ENCODE measurements around the gene WWOX. TPM values are rescaled to one million over a fixed set of nuclear protein-coding genes. Genes with fewer than 3 reads are reported as not detected.
A peak's percentile ranks its signal among the peaks of the same experiment; 100 is the strongest.

The WWOX gene
- total and polyA plus RNA-seq, 2 experiments from 2014 or later: 17.0 to 39.8 TPM

DNA sequence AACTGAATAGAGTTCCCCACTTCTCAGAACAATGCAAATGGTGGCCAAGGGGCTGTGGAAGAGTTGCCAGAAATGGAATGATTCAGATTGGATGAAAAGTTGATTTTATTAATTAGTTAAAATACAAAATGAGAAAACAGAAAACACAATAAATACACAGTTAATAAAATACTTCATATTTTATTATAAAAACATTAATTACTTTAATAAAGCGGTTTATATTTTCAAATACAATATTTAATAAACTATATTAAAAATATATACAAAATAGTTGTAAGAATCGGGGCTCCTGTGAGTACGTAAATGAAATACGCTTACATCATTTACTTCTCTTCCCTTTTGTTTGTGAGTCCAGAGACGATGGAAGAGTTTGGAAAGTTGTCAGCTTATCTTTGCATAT lies 507.6 kb downstream of the WWOX start:
- TF ChIP-seq, protein P1, sequence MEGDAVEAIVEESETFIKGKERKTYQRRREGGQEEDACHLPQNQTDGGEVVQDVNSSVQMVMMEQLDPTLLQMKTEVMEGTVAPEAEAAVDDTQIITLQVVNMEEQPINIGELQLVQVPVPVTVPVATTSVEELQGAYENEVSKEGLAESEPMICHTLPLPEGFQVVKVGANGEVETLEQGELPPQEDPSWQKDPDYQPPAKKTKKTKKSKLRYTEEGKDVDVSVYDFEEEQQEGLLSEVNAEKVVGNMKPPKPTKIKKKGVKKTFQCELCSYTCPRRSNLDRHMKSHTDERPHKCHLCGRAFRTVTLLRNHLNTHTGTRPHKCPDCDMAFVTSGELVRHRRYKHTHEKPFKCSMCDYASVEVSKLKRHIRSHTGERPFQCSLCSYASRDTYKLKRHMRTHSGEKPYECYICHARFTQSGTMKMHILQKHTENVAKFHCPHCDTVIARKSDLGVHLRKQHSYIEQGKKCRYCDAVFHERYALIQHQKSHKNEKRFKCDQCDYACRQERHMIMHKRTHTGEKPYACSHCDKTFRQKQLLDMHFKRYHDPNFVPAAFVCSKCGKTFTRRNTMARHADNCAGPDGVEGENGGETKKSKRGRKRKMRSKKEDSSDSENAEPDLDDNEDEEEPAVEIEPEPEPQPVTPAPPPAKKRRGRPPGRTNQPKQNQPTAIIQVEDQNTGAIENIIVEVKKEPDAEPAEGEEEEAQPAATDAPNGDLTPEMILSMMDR (IDR thresholded peaks at IDR 0.05; ENCODE audit: poor library complexity): no peak
- TF ChIP-seq EZH2phosphoT487 (IDR thresholded peaks at IDR 0.05; ENCODE audit: low read depth, severe bottlenecking, unreplicated experiment): no peak
- TF ChIP-seq EZH2 (IDR thresholded peaks at IDR 0.05; ENCODE audit: borderline replicate concordance): no peak
- Histone ChIP-seq H3K4me2 (peak overlapping the region; percentile 65), H3K79me2 (no peaks in the 10 kb centered on the region), H3K27me3 (no peaks in the 10 kb centered on the region), H3K36me3 (replicated peaks; ENCODE audit: insufficient read depth, low read depth) (no peaks in the 10 kb centered on the region), H3K9me2 (replicated peaks; ENCODE audit: insufficient read depth) (no peaks in the 10 kb centered on the region), H2AFZ (no peak overlapping the region), H4K20me1 (ENCODE audit: insufficient read depth, poor library complexity, severe bottlenecking) (no peaks in the 10 kb centered on the region), H3K27ac (no peak overlapping the region), H3K4me3 (no peak overlapping the region), H3K9me3 (ENCODE audit: low read depth) (no peaks in the 10 kb centered on the region), H3K4me1 (ENCODE audit: insufficient read depth) (peaks cover 26% of the 10 kb centered on the region)
- WGBS (ENCODE audit: low lambda C conversion rate, missing lambda C conversion rate): 86% methylated on average over 5 of the region's 5 CpGs
- DNase-seq (ENCODE audit: low spot score): no peak

DNA sequence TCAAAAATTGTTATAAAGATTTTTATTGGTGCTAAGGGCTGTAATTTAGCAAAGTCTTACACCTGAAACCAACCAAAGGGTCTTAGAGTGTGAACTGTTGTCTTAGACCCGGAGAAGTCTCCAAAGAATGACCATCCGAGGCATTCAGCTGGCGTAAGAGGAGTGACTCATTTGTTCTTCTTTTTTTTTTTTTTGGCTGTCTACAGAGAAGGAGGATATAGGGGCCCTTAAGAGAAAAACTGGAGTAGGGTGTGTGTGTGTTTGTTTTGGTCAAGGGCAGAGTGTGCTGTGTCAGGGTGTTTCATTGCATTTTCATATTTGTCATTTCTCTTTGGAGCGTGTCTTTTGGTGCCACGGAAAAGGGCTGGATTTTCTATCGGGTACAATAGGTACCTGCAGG lies 508.0 kb downstream of the WWOX start:
- Histone ChIP-seq H4K20me1 (ENCODE audit: insufficient read depth, poor library complexity, severe bottlenecking) (no peaks in the 10 kb centered on the region), H3K4me1 (ENCODE audit: insufficient read depth) (peaks cover 26% of the 10 kb centered on the region), H3K9me3 (ENCODE audit: low read depth) (no peaks in the 10 kb centered on the region), H3K27ac (peak overlapping the region; percentile 31), H2AFZ (no peak overlapping the region), H3K4me2 (peak overlapping the region; percentile 65), H3K79me2 (no peaks in the 10 kb centered on the region), H3K36me3 (replicated peaks; ENCODE audit: insufficient read depth, low read depth) (no peaks in the 10 kb centered on the region), H3K9me2 (replicated peaks; ENCODE audit: insufficient read depth) (no peaks in the 10 kb centered on the region), H3K27me3 (no peaks in the 10 kb centered on the region), H3K4me3 (no peak overlapping the region)
- TF ChIP-seq EZH2 (IDR thresholded peaks at IDR 0.05; ENCODE audit: borderline replicate concordance) (no peak), EZH2phosphoT487 (IDR thresholded peaks at IDR 0.05; ENCODE audit: low read depth, severe bottlenecking, unreplicated experiment) (no peak)
- TF ChIP-seq, protein P1 (IDR thresholded peaks at IDR 0.05; ENCODE audit: poor library complexity): no peak
- peak; percentile 28 for DNase-seq (ENCODE audit: low spot score)
- WGBS (ENCODE audit: low lambda C conversion rate, missing lambda C conversion rate): 45% methylated on average over 6 of the region's 6 CpGs

DNA sequence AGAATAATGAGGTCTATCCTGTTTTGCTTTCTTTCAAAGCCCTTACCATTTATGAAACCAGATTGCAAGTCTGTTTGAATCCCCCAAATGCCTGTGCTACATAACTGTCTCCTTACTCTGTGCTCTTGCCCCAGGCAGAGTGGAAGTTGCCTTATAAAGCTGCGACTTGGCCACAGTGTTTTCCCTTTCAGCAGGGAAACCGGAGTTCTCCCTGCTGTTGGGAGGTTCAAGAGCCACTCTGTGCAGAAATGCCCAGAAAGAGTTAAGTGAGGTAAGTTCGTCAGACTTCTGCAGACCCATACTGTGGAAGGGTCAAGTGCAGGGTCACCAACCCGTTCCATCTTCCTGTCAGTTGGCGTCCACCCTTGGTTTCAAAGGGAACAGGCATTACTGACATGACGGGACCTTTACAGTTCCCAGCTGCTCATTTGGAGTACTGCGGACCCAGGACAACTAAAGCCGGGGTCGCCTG lies 508.9 kb downstream of the WWOX start:
- H3K4me1 ChIP-seq (ENCODE audit: insufficient read depth): peaks cover 26% of the 10 kb centered on the region
- H3K4me2 ChIP-seq: peak overlapping the region; percentile 65
- H3K27me3 ChIP-seq: no peaks in the 10 kb centered on the region
- 51% methylated on average over 9 of the region's 9 CpGs for WGBS (ENCODE audit: low lambda C conversion rate, missing lambda C conversion rate)
- no peak for DNase-seq (ENCODE audit: low spot score)
- H3K4me3 ChIP-seq: no peak overlapping the region
- H3K79me2 ChIP-seq: no peaks in the 10 kb centered on the region
- H3K9me2 ChIP-seq (replicated peaks; ENCODE audit: insufficient read depth): no peaks in the 10 kb centered on the region
- H3K9me3 ChIP-seq (ENCODE audit: low read depth): no peaks in the 10 kb centered on the region
- H3K27ac ChIP-seq: peak overlapping the region; percentile 61
- H2AFZ ChIP-seq: no peak overlapping the region
- no peaks in the 10 kb centered on the region for H4K20me1 ChIP-seq (ENCODE audit: insufficient read depth, poor library complexity, severe bottlenecking)
- no peak for TF ChIP-seq EZH2 (IDR thresholded peaks at IDR 0.05; ENCODE audit: borderline replicate concordance)
- TF ChIP-seq, protein P1 (IDR thresholded peaks at IDR 0.05; ENCODE audit: poor library complexity): no peak
- TF ChIP-seq EZH2phosphoT487 (IDR thresholded peaks at IDR 0.05; ENCODE audit: low read depth, severe bottlenecking, unreplicated experiment): no peak
- no peaks in the 10 kb centered on the region for H3K36me3 ChIP-seq (replicated peaks; ENCODE audit: insufficient read depth, low read depth)

All from hepatocyte (in vitro differentiated cells).